Kidney epithelial cell (primary cell): ENCODE data around the gene CCNT2. TPM values are rescaled to one million over a fixed set of nuclear protein-coding genes. Genes with fewer than 3 reads are reported as not detected.

Experiments
- DNase-seq: peaks from one replicate; pipeline ENCODE4 v3.0.0-alpha.2; 2010; ENCODE audit warnings: low read depth
- H3K27me3 ChIP-seq: 2 replicates; pipeline ENCODE4 v1.6.0; 2011; ENCODE audit warnings: low read length; ENCODE audit not compliant: control insufficient read depth, insufficient read depth
- H3K36me3 ChIP-seq: 2 replicates; pipeline ENCODE4 v1.5.1; 2011; ENCODE audit warnings: low read length; ENCODE audit not compliant: control insufficient read depth, insufficient read depth
- H3K4me3 ChIP-seq: 2 replicates; pipeline ENCODE4 v1.5.1; 2011; ENCODE audit warnings: low read depth, mild to moderate bottlenecking, control low read depth, low read length
- CTCF ChIP-seq: IDR thresholded peaks from 2 replicates; pipeline ENCODE4 v1.5.1; 2011; ENCODE audit warnings: mild to moderate bottlenecking, moderate library complexity, low read length, control low read depth, inconsistent platforms; ENCODE audit not compliant: insufficient read depth, poor library complexity, severe bottlenecking
- total RNA-seq: library from RNA; depleted of rRNA; stranded (reverse); fragments of >200 nt; gene quantifications from 2 replicates; pipeline ENCODE4 v1.2.3, GENCODE V29; 2015

The CCNT2 gene
- total RNA-seq, 1 donor from 2014 or later: 16.8 TPM

GRCh38 chr2:134927195-134927594 is 8.6 kb downstream of the CCNT2 start:
- no peak for TF ChIP-seq CTCF
- H3K27me3 ChIP-seq: no peaks in the 10 kb centered on the region
- no peak for DNase-seq
- H3K36me3 ChIP-seq: no peaks in the 10 kb centered on the region
- no peak overlapping the region for H3K4me3 ChIP-seq

GRCh38 chr2:134932864-134933526 is 14.4 kb downstream of the CCNT2 start:
- no peak for TF ChIP-seq CTCF
- H3K4me3 ChIP-seq: no peak overlapping the region
- H3K27me3 ChIP-seq: no peaks in the 10 kb centered on the region
- DNase-seq: no peak
- H3K36me3 ChIP-seq: no peaks in the 10 kb centered on the region

GRCh38 chr2:134933732-134934131 is 15.1 kb downstream of the CCNT2 start:
- TF ChIP-seq CTCF: no peak
- no peaks in the 10 kb centered on the region for H3K27me3 ChIP-seq
- no peaks in the 10 kb centered on the region for H3K36me3 ChIP-seq
- DNase-seq: no peak
- no peak overlapping the region for H3K4me3 ChIP-seq

DNA sequence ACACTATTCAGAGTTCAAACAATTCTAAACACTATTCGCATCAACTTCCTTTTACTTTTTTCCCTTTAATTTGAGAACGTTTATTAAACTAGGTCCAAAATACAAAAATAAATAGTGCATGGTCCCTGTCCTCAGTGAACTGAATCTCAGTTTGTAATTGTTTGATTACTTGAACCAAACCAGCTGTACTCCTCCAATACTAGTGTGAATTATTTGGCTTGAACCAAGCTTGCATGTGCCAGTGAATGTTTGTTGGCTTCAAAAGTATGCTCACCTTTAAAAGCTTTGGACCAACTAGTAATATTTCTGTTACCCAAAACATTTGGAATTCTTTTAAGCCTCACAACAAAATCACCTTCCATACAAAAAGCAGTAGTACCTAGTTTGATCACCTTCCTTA is 15.5 kb downstream of the CCNT2 start:
- no peak for TF ChIP-seq CTCF

DNA sequence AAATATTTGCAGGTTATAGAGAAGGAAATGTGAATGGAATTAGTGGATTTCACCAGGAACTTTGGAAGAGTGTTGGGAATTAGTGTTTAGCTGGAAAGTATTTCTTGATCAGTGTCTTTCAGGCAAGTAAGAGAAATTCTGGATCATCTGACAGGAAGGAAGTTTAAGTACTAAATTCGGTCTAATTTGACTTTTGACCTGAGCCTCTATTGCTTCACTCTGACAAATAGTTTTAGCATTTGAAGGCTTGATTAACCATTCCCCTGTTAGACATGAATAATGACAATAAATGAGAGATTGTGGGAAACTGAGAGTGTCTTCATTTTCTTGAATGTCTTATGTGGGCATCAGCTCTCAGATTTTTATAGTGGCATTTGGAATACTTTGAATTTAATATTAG is 16.0 kb downstream of the CCNT2 start:
- no peak for TF ChIP-seq CTCF

More for the DNA sequence above, 15.5 kb downstream of the CCNT2 start:
- H3K27me3 ChIP-seq: no peaks in the 10 kb centered on the region
- no peak for DNase-seq
- no peak overlapping the region for H3K4me3 ChIP-seq
- H3K36me3 ChIP-seq: no peaks in the 10 kb centered on the region

DNA sequence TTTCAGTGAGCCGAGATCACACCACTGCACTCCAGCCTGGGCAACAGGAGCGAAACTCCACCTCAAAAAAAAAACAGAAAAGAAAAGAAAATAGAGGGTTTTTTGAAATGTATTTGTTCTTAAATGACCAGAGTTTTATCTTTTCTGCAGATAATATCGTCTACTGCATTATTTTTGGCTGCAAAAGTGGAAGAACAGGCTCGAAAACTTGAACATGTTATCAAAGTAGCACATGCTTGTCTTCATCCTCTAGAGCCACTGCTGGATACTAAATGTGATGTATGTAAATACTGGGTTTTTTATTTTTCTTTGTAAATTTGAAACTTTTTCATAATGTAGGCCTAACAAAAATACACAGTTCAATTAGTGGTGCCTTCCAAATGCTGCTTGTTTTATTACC is 18.1 kb downstream of the CCNT2 start:
- no peaks in the 10 kb centered on the region for H3K36me3 ChIP-seq
- no peak overlapping the region for H3K4me3 ChIP-seq
- TF ChIP-seq CTCF: no peak
- no peak for DNase-seq
- no peaks in the 10 kb centered on the region for H3K27me3 ChIP-seq

More for the DNA sequence above, 16.0 kb downstream of the CCNT2 start:
- Histone ChIP-seq H3K36me3 (no peaks in the 10 kb centered on the region), H3K4me3 (no peak overlapping the region), H3K27me3 (no peaks in the 10 kb centered on the region)
- DNase-seq: no peak
